HEK293T (cell line): ENCODE measurements around the gene HIBCH.

ENCODE experiments used
- BHLHE40 ChIP-seq: fragments of 450-650 bp; IDR thresholded peaks from 2 replicates; pipeline ENCODE4 v1.6.1; 2016; ENCODE audit warnings: mild to moderate bottlenecking, moderate library complexity, borderline replicate concordance
- FOXK2 ChIP-seq: fragments of 450-650 bp; IDR thresholded peaks from 2 replicates; pipeline ENCODE4 v1.6.1; 2016; ENCODE audit warnings: mild to moderate bottlenecking
- HDGF ChIP-seq: fragments of 450-650 bp; IDR thresholded peaks from 2 replicates; pipeline ENCODE4 v1.6.1; 2017; ENCODE audit warnings: antibody characterized with exemption, borderline replicate concordance
- NFRKB ChIP-seq: fragments of 450-650 bp; IDR thresholded peaks from 2 replicates; pipeline ENCODE4 v1.6.1; 2016; ENCODE audit warnings: mild to moderate bottlenecking, moderate library complexity
- SP1 ChIP-seq: fragments of 450-650 bp; IDR thresholded peaks from 2 replicates; pipeline ENCODE4 v1.6.1; 2017

DNA sequence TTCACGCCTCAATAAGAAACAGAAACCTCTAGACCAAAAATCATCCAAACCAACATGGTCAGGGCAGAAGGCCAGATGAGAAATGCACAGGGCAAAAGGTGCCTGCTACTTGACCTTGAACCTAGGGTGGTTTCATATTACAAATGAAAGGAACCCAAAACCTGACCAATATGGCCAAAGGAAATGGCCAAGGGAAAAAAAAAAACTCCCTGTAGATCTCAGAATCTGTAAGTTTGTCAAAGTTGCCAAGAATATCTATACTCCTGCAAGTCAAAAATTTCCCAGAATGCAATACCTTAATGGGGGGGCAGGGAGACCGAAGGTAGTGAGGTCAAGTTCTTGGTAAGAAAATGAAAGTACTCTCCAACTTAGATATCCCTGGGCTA is 47.2 kb downstream of the HIBCH start:
- no peak for TF ChIP-seq FOXK2
- TF ChIP-seq HDGF = no peak
- no peak for TF ChIP-seq SP1
- TF ChIP-seq BHLHE40 = no peak
- TF ChIP-seq NFRKB = no peak
